HG03045 (cell line): ENCODE data around the gene ALAS1.
"Not testable (repeated sequence)": the region's sequence is repeated elsewhere in the genome, so short reads cannot be mapped to it uniquely, and the experiment has no call there.

Source experiments
- ATAC-seq: cut with Tn5 transposase; IDR thresholded peaks from one replicate; pipeline ENCODE4 v1.9.1; 2021; ENCODE audit warnings: mild to moderate bottlenecking, moderate library complexity; ENCODE audit not compliant: unreplicated experiment

ALAS1 gene

GRCh38 chr3:52197842-52198625 is at the start of gene ALAS1:
Gene ALAS1 (plus strand): TSS chr3:52198160. CDS start chr3:52199242, 1,082 bp downstream.
- ATAC-seq: peak; percentile 79

- no peak for ATAC-seq
Observed at GRCh38 chr3:52149021-52149420, 48.9 kb upstream of the ALAS1 start.

GRCh38 chr3:52149726-52150125 is 48.2 kb upstream of the ALAS1 start:
- ATAC-seq: no peak

- ATAC-seq: no peak
Observed at GRCh38 chr3:52150357-52150756, 47.6 kb upstream of the ALAS1 start.

- no peak for ATAC-seq
Observed at GRCh38 chr3:52150860-52151259, 47.1 kb upstream of the ALAS1 start.

- not testable (repeated sequence) for ATAC-seq
Observed at GRCh38 chr3:52151991-52152390, 46.0 kb upstream of the ALAS1 start.

GRCh38 chr3:52153389-52154096 is 44.4 kb upstream of the ALAS1 start:
- ATAC-seq: peak; percentile 10

- peak; percentile 79 for ATAC-seq
Observed at GRCh38 chr3:52154135-52155094, 43.5 kb upstream of the ALAS1 start, which contains the start of gene POC1A. Gene POC1A (minus strand): TSS chr3:52154423. CDS start chr3:52154372, 51 bp downstream.

- no peak for ATAC-seq
Observed at GRCh38 chr3:52155912-52156311, 42.0 kb upstream of the ALAS1 start.

- ATAC-seq: no peak
Observed at GRCh38 chr3:52159503-52159902, 38.5 kb upstream of the ALAS1 start.

- no peak for ATAC-seq
Observed at GRCh38 chr3:52162250-52162872, 35.6 kb upstream of the ALAS1 start.

- ATAC-seq: no peak
Observed at GRCh38 chr3:52167240-52167639, 30.7 kb upstream of the ALAS1 start.

GRCh38 chr3:52170217-52170616 is 27.7 kb upstream of the ALAS1 start:
- not testable (repeated sequence) for ATAC-seq

- no peak for ATAC-seq
Observed at GRCh38 chr3:52171514-52172261, 26.3 kb upstream of the ALAS1 start.

- no peak for ATAC-seq
Observed at GRCh38 chr3:52172262-52172757, 25.6 kb upstream of the ALAS1 start.

- no peak for ATAC-seq
Observed at GRCh38 chr3:52173101-52173500, 24.9 kb upstream of the ALAS1 start.

GRCh38 chr3:52174896-52175295 is 23.1 kb upstream of the ALAS1 start:
- ATAC-seq: no peak

- no peak for ATAC-seq
Observed at GRCh38 chr3:52175416-52176179, 22.4 kb upstream of the ALAS1 start.
